Gastrocnemius medialis (tissue), 4 donors: ENCODE measurements around the gene ATP6V0D1. TPM values are rescaled to one million over a fixed set of nuclear protein-coding genes. Genes with fewer than 3 reads are reported as not detected.

Experiments used
- ATAC-seq, 2 donors: fragments of 150-250 bp; one replicate each; pipeline ENCODE4 v1.9.1; 2016
- DNase-seq, 2 donors: peaks; one replicate each; pipeline ENCODE4 v3.0.0-alpha.2; 2019
- H3K27ac ChIP-seq, 4 donors: fragments of 200-600 bp; sonication (generic); 1 replicate in 1 of 4; 2 replicates in 3 of 4; pipeline ENCODE4 v1.5.1; 2016 to 2018; ENCODE audit warnings: mild to moderate bottlenecking in 2 of 4, moderate library complexity in 1 of 4
- H3K27me3 ChIP-seq, 3 donors: fragments of 200-600 bp; sonication (generic) in 2 of 3; 1 replicate in 1 of 3; 2 replicates in 2 of 3; pipeline versions ENCODE4 v1.5.1 to v1.6.0; 2016 to 2019; ENCODE audit warnings: mild to moderate bottlenecking in 1 of 3, moderate library complexity in 1 of 3
- H3K36me3 ChIP-seq, 2 donors: fragments of 200-600 bp; sonication (generic) in 1 of 2; one replicate each; pipeline ENCODE4 v1.5.1; 2017 to 2018
- H3K4me1 ChIP-seq, 2 donors: fragments of 200-600 bp; sonication (generic) in 1 of 2; one replicate each; pipeline ENCODE4 v1.5.1; 2016 to 2017; ENCODE audit warnings: mild to moderate bottlenecking in 2 of 2
- H3K4me3 ChIP-seq, 4 donors: fragments of 200-600 bp; sonication (generic) in 3 of 4; 1 replicate in 1 of 4; 2 replicates in 3 of 4; pipeline ENCODE4 v1.5.1; 2016 to 2019; ENCODE audit warnings: mild to moderate bottlenecking in 2 of 4
- H3K9me3 ChIP-seq, 3 donors: fragments of 200-600 bp; sonication (generic) in 2 of 3; 1 replicate in 1 of 3; 2 replicates in 2 of 3; pipeline ENCODE4 v1.5.1; 2016 to 2019
- POLR2A ChIP-seq, 2 donors: fragments of 450-650 bp; IDR thresholded peaks; one replicate each; pipeline ENCODE4 v1.6.1; 2017; ENCODE audit warnings: antibody characterized with exemption in 2 of 2, mild to moderate bottlenecking in 2 of 2, moderate library complexity in 2 of 2
- in situ Hi-C, 4 donors: fragments of 200-750 bp; cut with MboI; loops; one replicate each; pipeline versions ENCODE4 v1.15.0 to v1.8.0; 2017; ENCODE audit warnings: low sequenced_read_pairs in 4 of 4
- intact Hi-C: fragments of 100-400 bp; cut with DNase I; formaldehyde crosslinking; loops from one replicate; pipeline ENCODE4 v1.15.1; 2023; ENCODE audit warnings: low total_unique reads
- total RNA-seq, 4 donors: library from RNA; depleted of rRNA; stranded (reverse); fragments of >200 nt; gene quantifications; one replicate each; pipeline versions ENCODE4 v1.1.0 to v1.2.3, GENCODE V29; 2016
- TF ChIP-seq, protein P1 (sequence below), 5 experiments: fragments of 450-650 bp in 3 of 5; fragments of 200-600 bp in 2 of 5; sonication (generic) in 2 of 5; IDR thresholded peaks in 4 of 5; conservative IDR thresholded peaks in 1 of 5; 1 replicate in 4 of 5; 2 replicates in 1 of 5; pipeline ENCODE4 v1.5.1; 2016 to 2019; ENCODE audit warnings: antibody characterized with exemption in 5 of 5, mild to moderate bottlenecking in 3 of 5, moderate library complexity in 3 of 5

The ATP6V0D1 gene
- total RNA-seq, 4 donors from 2014 or later = 117 to 211 (median 157) TPM

DNA sequence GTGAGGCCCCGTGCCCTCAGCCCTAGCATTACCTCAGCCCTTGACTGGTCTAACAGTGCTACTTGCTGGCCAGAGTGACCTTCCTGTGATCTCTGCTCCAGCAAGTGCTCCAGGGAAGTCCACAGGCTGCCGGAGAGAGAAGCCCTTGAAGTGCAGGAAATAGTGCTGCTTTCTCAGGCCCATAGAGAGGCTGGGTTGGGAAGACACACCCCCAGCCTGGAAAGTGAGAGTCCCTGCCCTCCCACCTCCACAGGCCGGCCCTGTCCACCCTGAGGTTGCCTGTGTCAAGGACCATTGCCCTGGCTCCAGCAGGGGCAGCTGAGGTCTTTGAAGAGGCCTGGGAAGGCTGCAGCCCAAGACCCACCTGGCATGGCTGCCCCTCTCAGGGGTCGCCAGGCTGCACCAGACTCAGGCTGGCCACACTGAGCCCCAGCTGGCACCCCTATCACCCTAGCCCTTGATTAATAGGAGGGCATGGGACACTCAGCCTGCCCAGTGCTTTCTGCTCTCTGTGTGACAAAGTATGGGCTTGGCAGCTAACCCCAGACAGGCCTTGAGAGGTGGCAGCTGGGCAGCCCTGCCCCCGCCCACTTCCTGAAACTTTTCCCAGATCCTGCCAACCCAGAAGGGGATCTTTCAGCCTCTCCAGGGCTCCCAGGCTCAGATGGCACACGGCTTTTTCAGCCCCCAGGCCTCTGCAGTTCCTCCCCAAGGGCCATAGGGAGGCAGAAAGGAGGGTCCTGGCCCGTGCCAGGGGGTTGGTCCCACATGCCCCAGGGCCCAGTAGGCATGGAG lies 21.7 kb downstream of the ATP6V0D1 start:
- TF ChIP-seq, protein P1, sequence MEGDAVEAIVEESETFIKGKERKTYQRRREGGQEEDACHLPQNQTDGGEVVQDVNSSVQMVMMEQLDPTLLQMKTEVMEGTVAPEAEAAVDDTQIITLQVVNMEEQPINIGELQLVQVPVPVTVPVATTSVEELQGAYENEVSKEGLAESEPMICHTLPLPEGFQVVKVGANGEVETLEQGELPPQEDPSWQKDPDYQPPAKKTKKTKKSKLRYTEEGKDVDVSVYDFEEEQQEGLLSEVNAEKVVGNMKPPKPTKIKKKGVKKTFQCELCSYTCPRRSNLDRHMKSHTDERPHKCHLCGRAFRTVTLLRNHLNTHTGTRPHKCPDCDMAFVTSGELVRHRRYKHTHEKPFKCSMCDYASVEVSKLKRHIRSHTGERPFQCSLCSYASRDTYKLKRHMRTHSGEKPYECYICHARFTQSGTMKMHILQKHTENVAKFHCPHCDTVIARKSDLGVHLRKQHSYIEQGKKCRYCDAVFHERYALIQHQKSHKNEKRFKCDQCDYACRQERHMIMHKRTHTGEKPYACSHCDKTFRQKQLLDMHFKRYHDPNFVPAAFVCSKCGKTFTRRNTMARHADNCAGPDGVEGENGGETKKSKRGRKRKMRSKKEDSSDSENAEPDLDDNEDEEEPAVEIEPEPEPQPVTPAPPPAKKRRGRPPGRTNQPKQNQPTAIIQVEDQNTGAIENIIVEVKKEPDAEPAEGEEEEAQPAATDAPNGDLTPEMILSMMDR (IDR thresholded peaks at IDR 0.05 in 4 of 5, conservative IDR thresholded peaks at IDR 0.05 in 1 of 5) = no peak
- TF ChIP-seq POLR2A (IDR thresholded peaks at IDR 0.05) = no peak
- Histone ChIP-seq H3K4me3 (no peak overlapping the region), H3K27me3 (no peaks in the 10 kb centered on the region), H3K4me1 (peaks cover 83 to 84% of the 10 kb centered on the region in 2 donors), H3K27ac (peak overlapping the region; percentile 54 to 90 (median 70)), H3K36me3 (no peaks in the 10 kb centered on the region), H3K9me3 (no peaks in the 10 kb centered on the region)
- peak; percentile 24 to 35 for ATAC-seq
- in situ Hi-C loops (no loop called here), intact Hi-C loops (no loop called here)
- peak; percentile 71 to 73 for DNase-seq

DNA sequence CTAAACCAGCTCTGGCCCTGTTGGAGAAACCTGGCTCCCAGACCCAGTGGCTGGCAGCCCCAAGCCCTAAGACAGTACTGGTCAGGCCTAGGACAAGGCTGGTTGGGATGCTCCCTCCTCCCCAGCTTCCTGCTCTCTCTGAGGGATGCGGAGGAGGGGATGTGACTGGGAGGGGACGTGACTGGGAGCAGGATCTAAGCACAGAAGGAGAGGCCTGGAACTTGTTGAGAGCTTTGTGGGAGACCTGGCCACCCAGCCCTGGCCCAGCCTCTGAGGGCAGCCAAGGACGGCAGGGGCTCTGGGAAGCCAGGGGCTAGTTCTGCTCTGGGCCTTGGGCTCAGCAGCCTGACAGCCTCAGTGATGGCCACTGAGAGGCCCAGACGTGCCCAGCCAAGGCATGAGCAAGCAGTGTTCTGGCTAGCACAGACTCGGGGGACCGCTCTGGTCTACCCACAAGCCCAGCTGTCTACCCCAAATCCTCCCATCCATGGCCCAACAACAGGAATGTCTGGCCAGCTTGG lies 22.8 kb downstream of the ATP6V0D1 start:
- no peak for ATAC-seq
- no peaks in the 10 kb centered on the region for H3K9me3 ChIP-seq
- TF ChIP-seq, protein P1 (IDR thresholded peaks at IDR 0.05 in 4 of 5, conservative IDR thresholded peaks at IDR 0.05 in 1 of 5) = no peak
- no peak for TF ChIP-seq POLR2A (IDR thresholded peaks at IDR 0.05)
- in situ Hi-C loops (no loop called here), intact Hi-C loops (no loop called here)
- H3K4me3 ChIP-seq = no peak overlapping the region
- no peaks in the 10 kb centered on the region for H3K36me3 ChIP-seq
- peaks cover 73 to 77% of the 10 kb centered on the region in 2 donors for H3K4me1 ChIP-seq
- no peaks in the 10 kb centered on the region for H3K27me3 ChIP-seq
- peak overlapping the region; percentile 54 to 90 (median 70) for H3K27ac ChIP-seq
- no peak for DNase-seq

DNA sequence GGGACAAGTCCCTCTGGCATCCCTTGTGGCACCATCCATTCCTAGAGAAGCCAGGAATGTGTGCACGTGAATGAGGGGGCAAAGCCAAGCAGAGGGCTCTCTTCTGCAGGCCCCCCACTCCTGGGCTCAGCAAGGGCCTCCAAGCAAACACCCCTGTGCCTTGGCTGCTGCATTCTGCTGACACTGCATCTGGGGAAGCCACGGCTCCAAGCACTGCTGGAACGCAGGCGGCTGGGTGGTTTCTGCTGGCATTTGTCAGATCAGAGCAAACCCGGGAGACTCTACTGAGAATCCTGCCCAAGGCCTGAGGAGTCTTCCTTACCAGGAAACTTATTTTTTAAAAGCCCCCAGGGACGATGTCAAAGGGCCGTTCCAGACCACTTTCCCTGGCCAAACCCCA lies 23.3 kb downstream of the ATP6V0D1 start:
- intact Hi-C loops = no loop called here
- Histone ChIP-seq H3K36me3 (no peaks in the 10 kb centered on the region), H3K4me3 (no peak overlapping the region), H3K27me3 (no peaks in the 10 kb centered on the region), H3K27ac (peak overlapping the region; percentile 54 to 90 (median 70)), H3K4me1 (peaks cover 73 to 77% of the 10 kb centered on the region in 2 donors), H3K9me3 (no peaks in the 10 kb centered on the region)
- no peak for TF ChIP-seq POLR2A (IDR thresholded peaks at IDR 0.05)
- TF ChIP-seq, protein P1 (IDR thresholded peaks at IDR 0.05 in 4 of 5, conservative IDR thresholded peaks at IDR 0.05 in 1 of 5) = no peak
- in situ Hi-C loops = no loop called here
- no peak for DNase-seq
- ATAC-seq = no peak

DNA sequence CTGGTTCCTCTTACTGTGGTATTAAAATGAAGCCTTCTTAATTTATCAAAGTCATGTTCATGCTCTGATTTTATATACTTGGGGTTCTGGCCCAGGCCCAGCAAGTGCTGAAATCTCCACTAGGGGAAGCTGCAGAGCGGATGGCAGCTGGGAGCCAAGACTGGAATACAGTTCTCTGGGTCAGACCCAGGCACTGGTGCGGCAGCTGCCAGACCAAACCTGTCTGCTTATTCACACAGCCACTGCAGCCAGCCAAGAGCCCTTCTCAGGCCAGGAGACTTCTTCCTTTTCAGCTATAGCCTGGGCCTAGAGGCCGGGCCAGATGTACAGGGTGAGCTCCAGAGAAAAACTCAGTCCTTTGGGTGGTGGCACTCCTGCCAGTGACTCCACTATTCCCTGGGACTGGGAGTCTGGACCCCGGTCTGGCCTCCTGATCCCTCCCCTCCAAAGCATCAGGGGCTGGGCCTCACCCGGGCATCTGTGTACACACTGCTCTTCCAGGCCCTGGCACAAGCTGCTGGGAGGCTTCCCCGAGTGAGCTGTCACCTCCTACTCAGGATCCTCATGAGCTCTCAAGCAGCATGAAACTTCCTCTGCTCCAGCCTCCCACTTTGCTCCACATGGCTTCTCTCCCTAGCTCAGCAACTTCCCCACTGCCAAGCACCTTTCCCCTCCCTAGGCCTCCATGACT lies 24.4 kb downstream of the ATP6V0D1 start:
- Histone ChIP-seq H3K27me3 (no peaks in the 10 kb centered on the region), H3K4me1 (peaks cover 73 to 77% of the 10 kb centered on the region in 2 donors), H3K9me3 (no peaks in the 10 kb centered on the region), H3K27ac (peak overlapping the region; percentile 67 to 90 (median 72)), H3K36me3 (no peaks in the 10 kb centered on the region), H3K4me3 (no peak overlapping the region)
- ATAC-seq (peak; percentile 73 to 80), DNase-seq (peak; percentile 78 to 90)
- in situ Hi-C loops (no loop called here), intact Hi-C loops (no loop called here)
- TF ChIP-seq POLR2A (IDR thresholded peaks at IDR 0.05) = no peak
- TF ChIP-seq, protein P1 (IDR thresholded peaks at IDR 0.05 in 4 of 5, conservative IDR thresholded peaks at IDR 0.05 in 1 of 5) = peak; percentile 52 to 75 (median 66)
